Mononuclear cell (primary cell): ENCODE results near the gene MYBPC1. TPM values are rescaled to one million over a fixed set of nuclear protein-coding genes. Genes with fewer than 3 reads are reported as not detected.
"Not testable (repeated sequence)": the region's sequence is repeated elsewhere in the genome, so short reads cannot be mapped to it uniquely, and the experiment has no call there.

Experiments used
- H3K27me3 ChIP-seq: 2 replicates; pipeline ENCODE4 v1.6.0; 2011; ENCODE audit warnings: low read length, control low read depth; ENCODE audit not compliant: insufficient read depth
- H3K4me1 ChIP-seq: 2 replicates; pipeline ENCODE4 v1.5.1; 2011; ENCODE audit warnings: mild to moderate bottlenecking, low read length, control low read depth; ENCODE audit not compliant: insufficient read depth
- H3K4me3 ChIP-seq: 2 replicates; pipeline ENCODE4 v1.5.1; 2011; ENCODE audit warnings: mild to moderate bottlenecking, low read length, moderate library complexity
- H3K9me3 ChIP-seq: 2 replicates; pipeline ENCODE4 v1.5.1; 2011; ENCODE audit warnings: low read depth, mild to moderate bottlenecking, control low read depth, low read length
- total RNA-seq: library from RNA; depleted of rRNA; stranded (reverse); fragments of >200 nt; gene quantifications from one replicate; pipeline ENCODE4 v1.2.3, GENCODE V29; 2012

The MYBPC1 gene
- not detected for total RNA-seq

GRCh38 chr12:101594700-101595099 is at the start of gene MYBPC1:
Gene MYBPC1 (plus strand): TSS chr12:101594971. CDS start chr12:101595071, 100 bp downstream.
- no peaks in the 10 kb centered on the region for H3K9me3 ChIP-seq
- H3K4me1 ChIP-seq = no peaks in the 10 kb centered on the region
- H3K27me3 ChIP-seq = peaks cover 1% of the 10 kb centered on the region
- no peak within 1 kb of the TSS for H3K4me3 ChIP-seq

- Histone ChIP-seq H3K4me1 (no peaks in the 10 kb centered on the region), H3K9me3 (no peaks in the 10 kb centered on the region), H3K4me3 (no peak overlapping the region), H3K27me3 (no peaks in the 10 kb centered on the region)
Observed at GRCh38 chr12:101551362-101552114, 43.2 kb upstream of the MYBPC1 start.

- H3K9me3 ChIP-seq = no peaks in the 10 kb centered on the region
- H3K4me3 ChIP-seq = no peak overlapping the region
- H3K4me1 ChIP-seq = peaks cover 5% of the 10 kb centered on the region
- H3K27me3 ChIP-seq = no peaks in the 10 kb centered on the region
Observed at GRCh38 chr12:101552277-101552676, 42.5 kb upstream of the MYBPC1 start.

- H3K4me1 ChIP-seq = peaks cover 5% of the 10 kb centered on the region
- H3K27me3 ChIP-seq = no peaks in the 10 kb centered on the region
- no peaks in the 10 kb centered on the region for H3K9me3 ChIP-seq
- H3K4me3 ChIP-seq = no peak overlapping the region
Observed at GRCh38 chr12:101557094-101557493, 37.7 kb upstream of the MYBPC1 start.

GRCh38 chr12:101558726-101559125 is 36.0 kb upstream of the MYBPC1 start:
- not testable (repeated sequence) for H3K4me3 ChIP-seq

GRCh38 chr12:101563212-101563611 is 31.6 kb upstream of the MYBPC1 start:
- H3K27me3 ChIP-seq = no peaks in the 10 kb centered on the region
- no peak overlapping the region for H3K4me3 ChIP-seq
- peaks cover 3% of the 10 kb centered on the region for H3K4me1 ChIP-seq
- H3K9me3 ChIP-seq = no peaks in the 10 kb centered on the region

More at GRCh38 chr12:101558726-101559125, 36.0 kb upstream of the MYBPC1 start:
- not testable (repeated sequence) for H3K9me3 ChIP-seq, H3K27me3 ChIP-seq, H3K4me1 ChIP-seq

- Histone ChIP-seq H3K27me3 (no peaks in the 10 kb centered on the region), H3K4me3 (no peak overlapping the region)
Observed at GRCh38 chr12:101564912-101565311, 29.9 kb upstream of the MYBPC1 start.

GRCh38 chr12:101566318-101566717 is 28.5 kb upstream of the MYBPC1 start:
- Histone ChIP-seq H3K9me3 (no peaks in the 10 kb centered on the region), H3K4me1 (peaks cover 8% of the 10 kb centered on the region), H3K27me3 (no peaks in the 10 kb centered on the region), H3K4me3 (no peak overlapping the region)

More at GRCh38 chr12:101564912-101565311, 29.9 kb upstream of the MYBPC1 start:
- H3K4me1 ChIP-seq = peaks cover 3% of the 10 kb centered on the region
- H3K9me3 ChIP-seq = no peaks in the 10 kb centered on the region

- peaks cover 8% of the 10 kb centered on the region for H3K4me1 ChIP-seq
- no peaks in the 10 kb centered on the region for H3K27me3 ChIP-seq
- H3K9me3 ChIP-seq = no peaks in the 10 kb centered on the region
- no peak overlapping the region for H3K4me3 ChIP-seq
Observed at GRCh38 chr12:101567918-101568317, 26.9 kb upstream of the MYBPC1 start.

- H3K4me1 ChIP-seq = peaks cover 4% of the 10 kb centered on the region
- no peak overlapping the region for H3K4me3 ChIP-seq
- no peaks in the 10 kb centered on the region for H3K27me3 ChIP-seq
- H3K9me3 ChIP-seq = no peaks in the 10 kb centered on the region
Observed at GRCh38 chr12:101570047-101570446, 24.7 kb upstream of the MYBPC1 start.

GRCh38 chr12:101571105-101571504 is 23.7 kb upstream of the MYBPC1 start:
- H3K27me3 ChIP-seq = no peaks in the 10 kb centered on the region
- no peak overlapping the region for H3K4me3 ChIP-seq
- peaks cover 4% of the 10 kb centered on the region for H3K4me1 ChIP-seq
- no peaks in the 10 kb centered on the region for H3K9me3 ChIP-seq

- H3K4me3 ChIP-seq = no peak overlapping the region
- no peaks in the 10 kb centered on the region for H3K27me3 ChIP-seq
- H3K4me1 ChIP-seq = peaks cover 4% of the 10 kb centered on the region
- H3K9me3 ChIP-seq = no peaks in the 10 kb centered on the region
Observed at GRCh38 chr12:101573743-101574142, 21.0 kb upstream of the MYBPC1 start.

- H3K4me3 ChIP-seq = no peak overlapping the region
- H3K27me3 ChIP-seq = no peaks in the 10 kb centered on the region
- H3K4me1 ChIP-seq = no peaks in the 10 kb centered on the region
- H3K9me3 ChIP-seq = no peaks in the 10 kb centered on the region
Observed at GRCh38 chr12:101578417-101578816, 16.4 kb upstream of the MYBPC1 start.

- Histone ChIP-seq H3K4me3 (no peak overlapping the region), H3K9me3 (no peaks in the 10 kb centered on the region), H3K4me1 (no peaks in the 10 kb centered on the region), H3K27me3 (peaks cover 3% of the 10 kb centered on the region)
Observed at GRCh38 chr12:101581190-101581589, 13.6 kb upstream of the MYBPC1 start.

- Histone ChIP-seq H3K4me1 (no peaks in the 10 kb centered on the region), H3K4me3 (no peak overlapping the region), H3K27me3 (peaks cover 6% of the 10 kb centered on the region), H3K9me3 (no peaks in the 10 kb centered on the region)
Observed at GRCh38 chr12:101582937-101583336, 11.8 kb upstream of the MYBPC1 start.

- Histone ChIP-seq H3K9me3 (no peaks in the 10 kb centered on the region), H3K4me3 (no peak overlapping the region), H3K4me1 (no peaks in the 10 kb centered on the region), H3K27me3 (peaks cover 13% of the 10 kb centered on the region)
Observed at GRCh38 chr12:101590383-101590782, 4.4 kb upstream of the MYBPC1 start.
